Endodermal cell (in vitro differentiated cells): Measurements from ENCODE around the gene DGKG. TPM values are rescaled to one million over a fixed set of nuclear protein-coding genes. Genes with fewer than 3 reads are reported as not detected.

Experiments used
- DNase-seq: peaks from one replicate; pipeline ENCODE4 v3.0.0-alpha.2; 2017
- H3K27ac ChIP-seq: 2 replicates; pipeline ENCODE4 v1.5.1; 2013; ENCODE audit warnings: mild to moderate bottlenecking, low read depth, low read length, moderate library complexity
- H3K27me3 ChIP-seq: 2 replicates; pipeline ENCODE4 v1.6.1; 2013; ENCODE audit warnings: mild to moderate bottlenecking, low read length, moderate library complexity; ENCODE audit not compliant: insufficient read depth, control insufficient read depth, poor library complexity, severe bottlenecking
- H3K36me3 ChIP-seq: 2 replicates; pipeline ENCODE4 v1.7.0; 2013; ENCODE audit warnings: mild to moderate bottlenecking, low read length, moderate library complexity; ENCODE audit not compliant: control insufficient read depth, insufficient read depth
- H3K4me1 ChIP-seq: one replicate; pipeline ENCODE4 v1.7.0; 2013; ENCODE audit warnings: low read length; ENCODE audit not compliant: control insufficient read depth, insufficient read depth
- H3K4me3 ChIP-seq: 2 replicates; pipeline ENCODE4 v1.5.1; 2013; ENCODE audit warnings: mild to moderate bottlenecking, low read length, moderate library complexity
- H3K9ac ChIP-seq: 2 replicates; pipeline ENCODE4 v1.6.1; 2013; ENCODE audit warnings: mild to moderate bottlenecking, low read length, moderate library complexity; ENCODE audit not compliant: poor library complexity, severe bottlenecking; ENCODE audit errors: extremely low read depth
- H3K9me3 ChIP-seq: 2 replicates; pipeline ENCODE4 v1.6.1; 2013; ENCODE audit warnings: mild to moderate bottlenecking, low read length, moderate library complexity; ENCODE audit not compliant: control insufficient read depth
- H3K27ac Mint-ChIP-seq: 2 replicates; pipeline ENCODE4 v1.8.0; 2020; ENCODE audit warnings: mixed read lengths
- H3K27me3 Mint-ChIP-seq: 2 replicates; pipeline ENCODE4 v1.8.0; 2021; ENCODE audit warnings: mild to moderate bottlenecking, mixed read lengths; ENCODE audit not compliant: insufficient read depth
- H3K36me3 Mint-ChIP-seq: 2 replicates; pipeline ENCODE4 v1.8.0; 2020; ENCODE audit warnings: low read depth, mixed read lengths
- H3K4me1 Mint-ChIP-seq: 2 replicates; pipeline ENCODE4 v1.8.0; 2020; ENCODE audit warnings: mixed read lengths
- H3K4me3 Mint-ChIP-seq: 2 replicates; pipeline ENCODE4 v1.8.0; 2020; ENCODE audit warnings: mild to moderate bottlenecking, moderate library complexity, mixed read lengths
- H3K9me3 Mint-ChIP-seq: 2 replicates; pipeline ENCODE4 v1.8.0; 2020; ENCODE audit warnings: mild to moderate bottlenecking, mixed read lengths
- WGBS, 2 experiments: methylation state at CpG; one replicate each; pipeline versions ENCODE4 v1.1.5 to v1.1.7; 2013; ENCODE audit warnings: missing lambda C conversion rate in 2 of 2, mixed read lengths in 1 of 2; ENCODE audit not compliant: insufficient coverage in 1 of 2, insufficient read length in 1 of 2; 5-methylcytosine and 5-hydroxymethylcytosine counted together
- total RNA-seq, 2 donors: library from RNA; stranded (reverse); fragmentation: NEBNext Ultra II Directional in 1 of 2; extraction: Animal tissue kit (Norgen Biotek cat#: 25700) in 1 of 2; gene quantifications; 2 replicates in 1 of 2; 3 replicates in 1 of 2; pipeline ENCODE4 v1.2.1, GENCODE V29; 2021
- TF ChIP-seq, protein P1 (sequence below): fragments of 200-600 bp; sonication (generic); conservative IDR thresholded peaks from 2 replicates; pipeline ENCODE4 v1.5.0; 2021; ENCODE audit warnings: antibody characterized with exemption, mild to moderate bottlenecking

Gene DGKG
- total RNA-seq, 2 donors from 2014 or later, result 0.86 to 1.8 TPM

DNA sequence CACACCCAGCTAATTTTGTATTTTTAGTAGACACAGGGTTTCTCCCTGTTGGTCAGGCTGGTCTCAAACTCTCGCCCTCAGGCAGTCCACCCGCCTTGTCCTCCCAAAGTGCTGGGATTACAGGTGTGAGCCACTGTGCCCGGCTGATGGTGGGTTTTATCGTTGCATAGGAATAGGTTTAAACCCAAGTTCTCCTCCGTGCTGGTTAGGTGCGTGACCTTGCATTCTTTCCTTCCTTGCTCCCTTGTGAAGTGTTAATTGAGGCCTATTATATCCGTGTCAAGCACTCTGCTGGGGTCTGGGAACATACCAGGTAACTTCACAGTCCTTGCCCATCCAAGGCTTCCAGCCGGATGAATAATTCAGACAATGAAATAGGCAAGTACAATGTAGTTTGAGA lies 233.9 kb downstream of the DGKG start:
- WGBS, 2 experiments, result 55 to 57% methylated on average over 4 to 8 of the region's 8 CpGs

DNA sequence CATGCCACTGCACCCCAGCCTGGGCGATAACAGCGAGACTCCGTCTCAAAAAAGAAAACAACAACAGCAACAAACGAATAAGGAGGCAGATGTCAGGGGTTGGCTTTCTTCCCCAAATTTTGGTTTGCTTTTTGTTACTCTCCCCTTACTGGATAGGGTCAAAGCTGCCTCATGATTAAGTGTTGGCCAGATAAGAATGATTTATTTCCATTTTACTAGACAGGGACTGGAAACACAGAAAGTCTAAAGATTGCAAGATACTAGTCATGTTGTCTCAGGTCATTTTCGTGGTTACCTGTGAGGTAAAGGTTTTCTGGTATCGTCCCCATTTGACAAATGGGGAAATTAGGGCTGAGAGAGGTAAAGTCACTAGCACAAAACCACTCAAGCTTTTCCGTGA lies 234.6 kb downstream of the DGKG start:
- H3K4me3 Mint-ChIP-seq, result no peak overlapping the region
- no peaks in the 10 kb centered on the region for H3K27me3 ChIP-seq
- H3K27me3 Mint-ChIP-seq, result peaks cover 13% of the 10 kb centered on the region
- H3K27ac Mint-ChIP-seq, result no peak overlapping the region
- TF ChIP-seq, protein P1, sequence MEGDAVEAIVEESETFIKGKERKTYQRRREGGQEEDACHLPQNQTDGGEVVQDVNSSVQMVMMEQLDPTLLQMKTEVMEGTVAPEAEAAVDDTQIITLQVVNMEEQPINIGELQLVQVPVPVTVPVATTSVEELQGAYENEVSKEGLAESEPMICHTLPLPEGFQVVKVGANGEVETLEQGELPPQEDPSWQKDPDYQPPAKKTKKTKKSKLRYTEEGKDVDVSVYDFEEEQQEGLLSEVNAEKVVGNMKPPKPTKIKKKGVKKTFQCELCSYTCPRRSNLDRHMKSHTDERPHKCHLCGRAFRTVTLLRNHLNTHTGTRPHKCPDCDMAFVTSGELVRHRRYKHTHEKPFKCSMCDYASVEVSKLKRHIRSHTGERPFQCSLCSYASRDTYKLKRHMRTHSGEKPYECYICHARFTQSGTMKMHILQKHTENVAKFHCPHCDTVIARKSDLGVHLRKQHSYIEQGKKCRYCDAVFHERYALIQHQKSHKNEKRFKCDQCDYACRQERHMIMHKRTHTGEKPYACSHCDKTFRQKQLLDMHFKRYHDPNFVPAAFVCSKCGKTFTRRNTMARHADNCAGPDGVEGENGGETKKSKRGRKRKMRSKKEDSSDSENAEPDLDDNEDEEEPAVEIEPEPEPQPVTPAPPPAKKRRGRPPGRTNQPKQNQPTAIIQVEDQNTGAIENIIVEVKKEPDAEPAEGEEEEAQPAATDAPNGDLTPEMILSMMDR, result no peak
- H3K4me1 ChIP-seq, result peaks cover 2% of the 10 kb centered on the region
- DNase-seq, result no peak
- H3K9ac ChIP-seq, result no peak overlapping the region
- H3K27ac ChIP-seq, result no peak overlapping the region
- no peaks in the 10 kb centered on the region for H3K36me3 Mint-ChIP-seq
- no peaks in the 10 kb centered on the region for H3K9me3 ChIP-seq
- H3K36me3 ChIP-seq, result no peaks in the 10 kb centered on the region
- 93% methylated on average over 5 to 7 of the region's 7 CpGs for WGBS, 2 experiments
- H3K4me1 Mint-ChIP-seq, result peaks cover 50% of the 10 kb centered on the region
- H3K9me3 Mint-ChIP-seq, result no peaks in the 10 kb centered on the region
- H3K4me3 ChIP-seq, result no peak overlapping the region

More for the DNA sequence above, 233.9 kb downstream of the DGKG start:
- TF ChIP-seq, protein P1, result no peak
- Histone ChIP-seq H3K9ac (no peak overlapping the region), H3K27me3 (no peaks in the 10 kb centered on the region), H3K4me1 (no peaks in the 10 kb centered on the region), H3K36me3 (no peaks in the 10 kb centered on the region), H3K9me3 (no peaks in the 10 kb centered on the region), H3K27ac (no peak overlapping the region), H3K4me3 (no peak overlapping the region)
- DNase-seq, result peak; percentile 89
- Mint-ChIP-seq H3K36me3 (no peaks in the 10 kb centered on the region), H3K27me3 (peaks cover 15% of the 10 kb centered on the region), H3K9me3 (no peaks in the 10 kb centered on the region), H3K4me3 (no peak overlapping the region), H3K27ac (no peak overlapping the region), H3K4me1 (peaks cover 45% of the 10 kb centered on the region)

DNA sequence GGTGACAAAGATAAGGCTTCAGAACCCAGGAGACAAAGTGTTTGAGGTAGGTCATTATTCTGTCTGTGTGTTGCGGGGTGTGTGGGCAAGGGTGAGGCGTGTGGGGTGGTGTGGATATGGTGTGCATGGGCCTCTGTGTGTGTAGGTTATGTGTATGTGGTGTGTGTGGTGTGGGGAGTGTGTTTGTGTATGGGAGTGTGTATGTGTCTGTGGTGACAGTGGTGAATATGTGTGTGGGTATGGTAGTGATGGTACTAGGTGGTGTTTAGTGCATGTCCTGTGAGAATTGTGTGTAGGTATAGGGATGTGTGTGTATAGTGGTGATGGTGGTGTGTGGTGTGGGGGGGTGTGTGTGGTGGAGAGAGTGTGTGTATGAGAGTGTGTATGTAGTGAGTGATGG lies 236.9 kb downstream of the DGKG start:
- peaks cover 9% of the 10 kb centered on the region for H3K27me3 Mint-ChIP-seq
- no peak for DNase-seq
- no peaks in the 10 kb centered on the region for H3K36me3 Mint-ChIP-seq
- H3K36me3 ChIP-seq, result no peaks in the 10 kb centered on the region
- H3K27ac Mint-ChIP-seq, result no peak overlapping the region
- no peaks in the 10 kb centered on the region for H3K9me3 Mint-ChIP-seq
- H3K27me3 ChIP-seq, result no peaks in the 10 kb centered on the region
- WGBS, 2 experiments, result 97 to 100% methylated on average over 2 of the region's 2 CpGs
- H3K27ac ChIP-seq, result no peak overlapping the region
- H3K4me1 Mint-ChIP-seq, result peaks cover 52% of the 10 kb centered on the region
- no peak overlapping the region for H3K4me3 Mint-ChIP-seq
- TF ChIP-seq, protein P1, result no peak
- no peaks in the 10 kb centered on the region for H3K9me3 ChIP-seq
- no peak overlapping the region for H3K4me3 ChIP-seq
- H3K9ac ChIP-seq, result no peak overlapping the region
- peaks cover 7% of the 10 kb centered on the region for H3K4me1 ChIP-seq
